KG1 (cell line): Measurements from ENCODE around the gene ITGAV.

Source experiments
- DNase-seq: peaks from one replicate; lab custom pipeline; 2025; lab: John Stamatoyannopoulos, UW

ITGAV gene

DNA sequence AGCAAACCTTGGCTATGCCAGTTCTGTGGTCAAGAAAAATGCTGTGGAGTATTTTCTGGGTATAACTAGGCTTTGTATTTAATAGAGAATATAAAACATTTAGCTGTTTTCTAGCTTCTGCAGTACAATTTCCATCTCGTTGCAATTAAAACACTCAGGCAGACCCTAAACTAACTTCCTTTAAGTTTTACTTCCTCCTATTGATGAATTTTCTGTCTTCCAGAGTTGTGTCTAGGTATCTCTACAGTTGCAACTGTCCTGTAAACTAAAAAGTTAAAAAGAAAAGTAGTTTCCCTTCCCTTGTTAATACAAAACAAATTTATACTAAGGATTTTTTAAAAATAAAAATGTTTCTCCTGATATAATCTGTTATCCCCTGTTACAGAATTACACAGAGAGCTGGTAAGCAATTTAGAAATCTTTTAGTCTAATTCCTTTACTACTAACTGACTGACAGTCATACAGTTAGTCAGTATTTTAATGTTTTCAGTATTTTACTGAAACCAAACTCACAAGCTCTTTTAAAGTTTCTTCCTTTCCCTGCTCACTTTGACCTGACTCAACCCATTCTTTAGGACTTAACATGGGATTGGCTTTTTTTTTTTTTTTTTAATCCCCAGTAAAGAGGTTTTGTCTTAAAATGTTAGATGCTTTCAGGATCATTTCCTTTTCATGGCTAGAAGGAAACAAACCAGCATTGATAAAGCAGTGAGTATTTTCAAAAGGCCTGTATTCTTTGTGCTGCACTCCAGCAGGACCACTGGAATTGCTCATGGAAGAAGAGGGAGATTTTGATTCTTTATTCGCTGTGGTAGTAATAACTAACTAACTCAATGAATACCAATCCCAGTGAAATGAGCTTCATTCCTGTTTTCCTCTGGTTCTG, 22.9 kb downstream of the ITGAV start:
- DNase-seq = no peak

DNA sequence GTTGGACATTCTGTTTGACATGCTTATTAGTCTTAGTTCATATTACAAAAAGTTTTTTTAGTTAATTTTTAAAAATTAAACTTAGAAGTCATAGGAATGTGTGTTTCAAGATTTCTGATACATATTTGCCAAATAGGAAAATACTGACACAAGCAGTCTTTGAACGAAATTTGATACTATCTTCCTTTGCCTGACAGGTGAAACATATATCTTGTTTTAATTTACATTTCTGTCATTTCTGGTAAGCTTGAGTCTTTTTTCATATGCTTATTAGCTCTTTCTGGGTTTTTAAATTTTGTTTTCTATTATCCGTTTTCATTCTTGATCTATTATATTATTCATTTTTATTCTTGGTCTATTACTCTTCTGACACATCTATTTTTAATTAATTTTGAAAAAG, 24.5 kb downstream of the ITGAV start:
- no peak for DNase-seq

DNA sequence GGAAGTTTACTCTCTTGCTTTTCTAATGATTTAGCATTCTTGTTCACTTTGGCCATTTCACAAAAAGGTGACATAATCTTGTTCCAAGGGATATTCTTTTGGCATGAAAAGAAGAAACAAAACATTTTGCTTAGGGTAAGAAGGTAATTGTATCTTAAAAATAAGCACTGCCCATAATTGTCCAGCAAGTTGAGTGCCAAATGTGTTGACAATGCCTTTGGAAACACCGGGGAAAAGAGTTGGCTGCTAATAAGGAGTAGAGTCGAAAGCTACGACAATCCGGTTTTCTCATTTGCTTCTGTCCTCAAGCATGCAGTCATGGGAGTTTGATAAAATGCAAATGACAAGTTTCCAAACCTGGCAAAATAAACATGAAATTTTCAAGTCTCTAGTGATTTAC, 27.3 kb downstream of the ITGAV start:
- no peak for DNase-seq

DNA sequence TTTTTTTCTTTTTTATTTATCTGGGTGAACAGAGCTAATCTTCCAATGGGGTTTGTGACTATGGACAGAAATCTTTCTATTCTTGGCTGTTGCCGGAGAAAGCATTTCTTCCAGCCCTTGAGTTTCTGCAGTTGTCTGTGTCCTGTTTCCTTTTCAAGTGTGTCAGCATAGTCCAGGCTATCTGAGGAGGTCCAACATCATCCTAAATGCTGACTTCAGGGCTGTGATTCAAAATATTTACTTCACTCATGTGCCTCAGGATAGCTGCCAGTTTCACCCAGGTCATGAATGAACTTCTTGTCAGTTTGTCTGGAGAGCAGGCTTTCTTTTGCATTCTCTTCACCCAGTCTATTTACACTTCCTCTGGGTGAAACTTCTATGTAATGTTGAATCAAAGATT, 27.9 kb downstream of the ITGAV start:
- DNase-seq = no peak

DNA sequence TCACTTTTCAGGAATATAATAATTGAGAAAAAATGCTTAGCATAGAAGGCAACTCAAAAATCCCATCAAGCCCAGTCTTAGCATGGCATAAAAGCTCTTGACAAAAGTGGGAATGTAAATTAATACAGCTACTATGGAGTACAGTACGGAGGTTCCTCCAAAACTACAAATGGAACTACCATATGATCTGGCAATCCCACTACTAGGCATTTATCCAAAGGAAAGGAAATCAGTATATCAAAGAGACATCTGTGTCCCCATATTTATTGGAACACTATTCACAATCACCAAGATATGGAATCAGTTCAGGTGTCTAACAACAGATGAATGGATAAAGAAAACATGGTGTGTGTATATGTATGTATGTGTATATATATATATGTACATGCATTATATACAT, 28.8 kb downstream of the ITGAV start:
- no peak for DNase-seq

DNA sequence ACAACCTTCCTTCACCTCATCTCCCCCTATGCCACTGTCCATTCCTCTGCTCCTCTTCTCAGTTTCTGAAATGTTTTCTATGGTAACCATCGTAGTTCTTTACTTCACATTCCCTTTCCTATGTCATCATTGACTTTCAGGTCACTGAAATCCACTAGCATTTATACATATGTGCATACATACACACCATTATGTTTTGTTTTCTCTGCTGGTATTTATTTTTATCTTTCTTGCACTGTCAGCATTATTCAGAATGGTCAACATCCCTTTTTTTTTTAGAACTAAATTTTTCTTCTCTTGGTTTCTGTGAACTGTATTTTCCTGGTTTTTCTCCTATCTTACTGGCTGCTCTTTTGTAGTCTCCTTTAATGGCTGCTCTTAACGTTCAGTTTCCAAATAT, 33.2 kb downstream of the ITGAV start:
- no peak for DNase-seq

DNA sequence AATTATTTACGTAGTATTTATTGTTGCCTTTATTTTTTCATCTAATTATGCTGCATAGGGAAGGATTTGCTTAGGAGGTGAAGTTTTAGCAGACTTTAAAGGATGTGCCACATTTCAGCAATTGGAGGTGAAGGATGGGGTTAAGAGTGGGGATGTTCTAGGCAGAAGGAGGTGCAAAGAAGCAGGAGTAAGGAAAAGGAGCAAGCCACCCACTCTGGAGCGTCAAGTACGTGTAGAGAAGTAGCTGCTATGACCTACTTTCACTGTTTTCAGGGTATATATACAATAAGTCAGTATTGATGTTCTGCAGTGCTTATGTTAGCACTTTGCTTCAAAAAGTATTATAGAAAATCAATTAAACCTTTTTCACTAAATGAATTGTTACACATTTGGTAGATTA, 34.4 kb downstream of the ITGAV start:
- DNase-seq = no peak

DNA sequence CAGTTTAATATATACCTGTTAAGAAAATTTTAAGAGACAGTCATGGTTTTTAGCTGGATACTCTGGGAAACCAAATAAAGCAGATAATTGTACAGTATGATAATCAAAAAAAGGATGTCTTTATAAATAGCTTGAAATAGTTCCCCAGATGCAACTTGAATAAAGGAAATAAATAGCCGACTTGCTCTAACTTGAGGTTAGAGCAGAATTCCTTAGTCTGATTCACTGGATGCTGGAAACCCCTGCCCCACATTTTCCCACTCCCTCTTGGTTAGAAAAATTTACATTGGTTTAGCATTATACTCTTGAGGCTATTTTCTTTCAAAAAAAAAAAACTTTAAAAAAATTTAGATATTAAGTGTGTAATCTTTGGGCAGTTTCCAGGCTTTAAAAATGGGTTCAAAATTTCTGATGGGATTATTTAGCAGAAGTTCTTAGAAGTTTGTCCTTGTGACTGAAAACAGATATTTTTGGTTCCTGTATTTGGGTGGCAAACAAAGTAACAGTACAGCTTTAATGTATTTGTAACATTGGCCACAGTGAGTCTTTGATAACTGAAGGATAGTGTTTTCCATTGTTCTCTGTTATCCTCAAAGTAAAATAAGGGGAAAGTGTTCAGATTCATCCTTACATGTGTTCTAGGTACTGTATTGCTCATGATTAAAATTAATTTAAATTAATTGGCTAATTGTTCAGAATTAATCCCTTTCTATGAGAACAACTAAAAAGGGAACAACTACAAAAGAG, 39.6 kb downstream of the ITGAV start:
- no peak for DNase-seq

DNA sequence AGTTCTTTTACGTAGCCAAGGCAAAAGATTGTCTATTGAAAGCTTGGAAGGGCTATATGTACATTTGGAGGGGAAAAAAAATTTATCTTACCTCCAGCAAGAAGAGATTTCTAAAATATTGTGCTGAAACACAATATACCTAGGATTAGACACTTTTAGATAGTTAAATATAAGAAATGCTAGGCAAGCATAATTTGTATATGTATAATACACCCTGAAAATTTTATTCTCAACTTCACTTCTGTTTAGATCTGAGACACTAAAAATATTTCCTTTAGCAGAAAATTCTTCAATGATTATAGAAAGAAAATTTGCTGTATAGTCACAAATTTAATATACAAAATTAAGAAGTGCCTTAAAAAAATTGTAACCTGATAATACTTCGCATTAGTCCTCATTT, 42.6 kb downstream of the ITGAV start:
- DNase-seq = no peak

DNA sequence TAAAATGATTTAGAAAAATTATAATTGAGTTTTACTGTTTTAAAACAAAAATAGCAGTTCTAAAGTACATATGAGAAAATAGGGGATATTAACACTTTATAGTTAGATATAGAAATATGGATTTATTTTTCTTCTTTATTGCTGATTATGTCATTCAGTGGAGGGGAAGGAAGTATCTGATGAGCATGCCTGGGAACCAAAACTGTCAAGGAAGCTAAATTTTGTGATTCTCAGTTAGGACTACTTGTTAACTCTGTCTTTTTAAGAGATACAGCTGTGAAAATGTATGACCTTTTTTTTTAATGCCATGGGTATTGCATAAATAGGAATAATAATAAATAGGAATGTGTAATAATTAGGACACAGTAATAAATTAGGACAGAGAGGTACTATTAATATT, 44.8 kb downstream of the ITGAV start:
- no peak for DNase-seq

DNA sequence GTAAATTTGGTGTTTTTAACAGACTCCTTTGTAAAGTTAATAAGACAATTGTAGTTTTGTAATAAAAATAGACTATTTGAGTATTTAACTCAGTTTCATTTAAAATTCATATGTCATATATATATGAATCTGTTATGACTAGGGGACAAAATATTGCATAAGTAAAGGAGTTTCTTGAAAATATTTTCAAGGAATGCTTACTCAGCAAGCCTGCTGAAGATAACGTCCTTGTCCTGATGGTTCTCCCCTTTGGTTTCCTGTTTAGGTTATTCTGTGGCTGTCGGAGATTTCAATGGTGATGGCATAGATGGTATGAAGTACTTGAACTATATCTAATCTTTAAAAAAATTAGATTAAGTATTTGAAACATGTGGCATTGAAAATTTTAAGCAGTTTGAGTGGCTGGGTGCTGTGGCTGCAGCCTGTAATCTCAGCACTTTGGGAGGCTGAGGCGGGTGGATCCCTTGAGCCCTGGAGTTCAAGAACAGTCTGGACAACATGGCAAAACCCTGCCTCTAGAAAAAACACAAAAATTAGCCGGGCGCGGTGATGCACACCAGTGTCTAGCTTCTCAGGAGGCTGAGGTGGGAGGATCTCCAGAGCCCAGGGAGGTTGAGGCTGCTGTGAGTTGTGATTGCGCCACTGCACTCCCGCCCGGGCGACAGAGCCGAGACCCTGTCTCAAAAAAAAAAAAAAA, 47.1 kb downstream of the ITGAV start:
- DNase-seq = no peak

DNA sequence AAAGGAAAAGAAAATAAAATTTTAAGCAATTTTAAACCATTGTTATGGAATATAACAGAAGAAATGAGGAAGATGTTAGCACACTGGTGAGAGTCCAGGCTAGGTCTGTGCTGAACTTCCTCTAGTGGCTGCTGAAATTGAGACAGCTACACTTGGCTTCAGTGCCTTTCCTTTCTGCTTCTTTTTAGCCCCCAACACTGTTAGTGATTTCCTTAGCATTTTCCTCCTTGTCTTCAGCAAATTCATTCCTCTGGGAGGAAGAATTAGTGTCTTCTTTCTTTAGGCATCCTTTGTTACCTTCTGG, 47.6 kb downstream of the ITGAV start:
- no peak for DNase-seq

DNA sequence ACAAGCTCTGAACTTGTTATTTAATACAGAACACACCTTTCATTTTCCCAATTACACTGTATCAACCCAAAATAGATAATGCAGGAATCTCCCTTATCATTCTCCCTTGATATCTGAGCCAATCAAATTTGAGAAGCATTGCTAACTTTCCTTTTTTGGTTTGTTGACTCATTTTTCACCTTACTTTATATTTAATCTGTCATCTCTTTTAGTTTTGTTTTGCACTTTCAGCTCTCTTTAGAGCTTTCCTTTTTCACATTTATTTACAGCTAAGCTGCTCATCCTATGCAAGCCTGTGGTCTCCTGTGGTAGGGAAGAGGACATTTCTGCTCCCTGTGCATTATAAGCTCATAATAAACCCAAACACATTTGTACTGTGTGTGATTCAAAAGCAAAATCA, 50.1 kb downstream of the ITGAV start:
- no peak for DNase-seq

DNA sequence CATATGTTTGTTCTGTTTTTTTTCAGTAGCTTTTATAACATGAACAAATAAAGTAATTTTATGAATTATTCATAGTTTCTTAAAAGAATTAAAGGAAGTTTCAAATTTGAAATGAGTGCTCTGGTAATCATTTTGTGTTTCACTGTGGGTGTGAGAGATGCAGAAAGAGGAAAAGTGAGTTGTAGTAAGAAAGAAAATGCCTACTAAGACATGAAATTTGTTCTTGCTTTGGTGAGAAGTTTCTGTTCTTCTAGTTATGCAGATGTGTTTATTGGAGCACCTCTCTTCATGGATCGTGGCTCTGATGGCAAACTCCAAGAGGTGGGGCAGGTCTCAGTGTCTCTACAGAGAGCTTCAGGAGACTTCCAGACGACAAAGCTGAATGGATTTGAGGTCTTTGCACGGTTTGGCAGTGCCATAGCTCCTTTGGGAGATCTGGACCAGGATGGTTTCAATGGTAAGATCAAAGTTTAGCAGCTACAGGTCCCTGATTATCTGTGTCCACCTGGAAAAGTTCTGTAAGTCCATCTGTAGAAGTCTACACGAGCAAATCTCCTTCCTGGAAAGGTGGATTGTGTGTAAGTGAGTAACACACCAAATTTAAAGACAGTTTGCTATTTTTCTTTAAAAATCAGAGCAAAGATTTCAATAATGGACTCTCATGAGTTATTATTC, 51.4 kb downstream of the ITGAV start:
- DNase-seq = no peak

DNA sequence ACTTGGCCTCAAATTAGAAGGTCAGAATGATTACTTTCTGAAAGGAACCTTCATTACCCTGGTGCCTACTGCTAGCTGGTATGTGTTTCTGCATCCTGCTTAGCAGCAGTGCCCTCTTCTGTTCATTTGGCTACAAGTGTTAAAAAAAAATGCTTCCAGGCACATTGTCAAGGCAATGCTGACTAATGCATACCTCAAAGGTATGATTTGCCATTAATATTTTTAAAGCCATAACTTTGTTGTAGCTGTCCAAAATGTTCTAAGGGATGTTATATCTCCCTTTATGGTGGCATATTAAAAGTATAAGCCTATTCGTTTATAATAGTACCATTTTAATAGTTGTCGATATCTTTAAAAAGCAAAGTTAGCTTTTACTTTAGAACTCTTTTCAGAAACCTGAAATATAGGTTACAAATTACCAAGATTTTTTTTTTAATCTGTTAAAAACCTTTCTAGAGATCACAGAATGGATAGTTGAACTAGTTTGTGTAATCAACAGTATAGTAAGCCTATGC, 52.0 kb downstream of the ITGAV start:
- peak; percentile 36 for DNase-seq

DNA sequence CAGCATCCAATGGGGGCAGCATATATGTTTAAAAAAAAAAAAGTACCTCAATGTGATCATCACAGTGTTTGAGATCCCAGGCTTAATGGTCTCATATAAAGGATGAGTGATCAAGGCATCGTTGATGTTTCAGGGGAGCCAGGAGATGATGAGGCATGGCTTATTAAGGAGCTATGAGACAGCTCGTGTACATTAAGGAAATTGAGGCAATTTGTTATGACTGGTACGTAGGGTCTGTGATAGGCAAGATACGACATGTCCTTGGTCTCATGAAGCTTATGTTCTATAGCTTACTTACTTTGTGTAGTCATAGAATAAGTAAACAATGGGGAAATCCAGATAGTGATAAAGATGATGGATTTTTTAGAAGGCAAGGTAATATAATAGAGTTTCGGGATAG, 54.9 kb downstream of the ITGAV start:
- DNase-seq = no peak

DNA sequence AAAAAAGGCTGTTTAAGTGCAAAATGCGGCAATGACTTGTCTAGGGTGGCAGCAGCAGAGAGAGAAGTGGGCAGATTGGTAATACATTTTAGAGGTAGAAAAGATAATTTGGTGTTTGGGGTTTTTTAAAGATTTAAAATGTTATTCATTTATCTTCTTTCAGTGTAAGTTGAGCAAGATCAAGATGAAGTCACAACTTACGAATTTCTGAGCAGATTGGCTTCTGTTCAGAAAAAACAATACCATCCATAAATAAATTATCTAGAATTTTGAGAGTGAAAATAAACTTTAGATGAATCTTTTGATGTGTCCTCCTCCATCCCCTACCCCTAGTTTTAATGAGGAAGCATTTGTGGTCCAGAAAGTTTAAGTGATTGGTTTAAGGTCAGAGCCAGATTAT, 56.1 kb downstream of the ITGAV start:
- DNase-seq = no peak

DNA sequence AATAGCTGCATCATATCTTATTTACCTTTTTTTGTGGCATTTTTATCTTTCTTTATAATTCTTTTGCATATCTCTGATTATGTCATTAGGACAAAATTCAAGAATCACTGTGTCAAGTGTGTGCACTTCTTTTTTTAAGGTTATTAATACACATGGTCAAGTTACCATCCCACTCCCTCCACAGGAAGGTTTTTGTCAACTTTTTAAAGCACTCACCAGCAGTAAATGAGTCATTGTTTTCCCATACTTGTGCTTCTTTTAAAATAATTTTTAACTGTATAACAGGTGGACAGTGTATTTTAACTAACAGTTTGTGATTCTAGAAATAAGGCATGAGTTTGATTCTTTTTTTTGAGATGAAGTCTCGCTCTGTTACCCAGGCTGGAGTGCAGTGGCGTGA, 58.3 kb downstream of the ITGAV start:
- no peak for DNase-seq

DNA sequence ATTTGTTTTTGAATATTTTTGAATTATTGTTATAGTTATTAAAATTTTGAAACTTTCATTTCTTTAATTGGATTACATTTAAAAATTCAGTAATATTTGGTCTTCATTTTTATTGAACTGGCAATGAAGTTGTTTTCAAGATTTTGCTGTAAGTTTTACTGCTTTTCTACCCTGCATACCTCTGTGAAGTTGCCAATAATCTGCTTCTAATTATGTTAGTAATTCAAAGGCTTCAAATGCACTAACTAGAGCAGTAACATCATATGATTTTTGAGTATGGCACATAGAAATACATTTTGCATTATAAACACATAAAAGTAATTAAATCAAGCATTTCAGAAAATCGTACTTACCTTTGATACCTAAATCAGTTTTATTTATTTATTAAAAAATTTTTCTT, 63.7 kb downstream of the ITGAV start:
- no peak for DNase-seq

DNA sequence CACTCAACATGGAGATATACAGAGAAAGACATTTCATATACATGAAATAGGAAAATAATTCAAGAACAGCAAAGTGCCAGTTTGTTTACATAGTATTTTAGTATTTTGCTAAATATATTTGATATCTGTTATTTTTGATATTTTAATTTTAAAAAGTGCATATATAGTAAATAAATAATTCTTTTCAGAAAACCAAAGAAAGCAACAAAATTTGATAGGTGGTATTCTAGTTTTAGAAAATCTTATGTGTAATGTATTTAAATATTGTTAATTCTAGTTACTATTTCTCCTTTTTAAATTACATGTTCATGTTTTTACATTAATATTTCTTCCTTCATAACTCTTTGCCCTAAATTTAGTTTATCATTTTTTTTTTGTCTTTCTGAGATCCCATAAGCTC, 69.5 kb downstream of the ITGAV start:
- DNase-seq = no peak

DNA sequence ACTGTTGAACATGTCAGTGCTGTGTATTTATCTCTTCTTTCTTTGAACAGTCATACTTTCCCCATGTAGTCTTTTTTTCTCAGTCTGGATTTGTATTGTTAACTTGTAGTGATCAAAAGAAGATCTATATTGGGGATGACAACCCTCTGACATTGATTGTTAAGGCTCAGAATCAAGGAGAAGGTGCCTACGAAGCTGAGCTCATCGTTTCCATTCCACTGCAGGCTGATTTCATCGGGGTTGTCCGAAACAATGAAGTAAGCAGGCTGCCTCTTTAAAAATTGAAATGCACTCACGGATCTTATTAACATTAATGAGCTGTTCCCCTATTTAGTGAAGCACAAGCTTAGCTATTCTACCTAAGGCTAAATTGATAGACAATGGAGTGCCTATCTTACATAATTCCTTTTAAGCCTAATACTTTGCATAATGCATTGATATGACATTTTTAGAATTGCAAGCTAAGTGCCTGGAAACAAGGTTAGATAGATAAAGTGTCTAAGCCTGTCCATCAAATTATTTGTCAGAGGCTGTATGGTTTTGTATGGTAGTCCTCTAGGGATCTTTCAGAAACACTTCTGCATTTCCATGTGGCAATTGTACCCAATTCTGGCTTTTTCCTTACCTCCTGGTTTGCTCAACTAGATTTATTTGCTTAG, 74.7 kb downstream of the ITGAV start:
- no peak for DNase-seq

DNA sequence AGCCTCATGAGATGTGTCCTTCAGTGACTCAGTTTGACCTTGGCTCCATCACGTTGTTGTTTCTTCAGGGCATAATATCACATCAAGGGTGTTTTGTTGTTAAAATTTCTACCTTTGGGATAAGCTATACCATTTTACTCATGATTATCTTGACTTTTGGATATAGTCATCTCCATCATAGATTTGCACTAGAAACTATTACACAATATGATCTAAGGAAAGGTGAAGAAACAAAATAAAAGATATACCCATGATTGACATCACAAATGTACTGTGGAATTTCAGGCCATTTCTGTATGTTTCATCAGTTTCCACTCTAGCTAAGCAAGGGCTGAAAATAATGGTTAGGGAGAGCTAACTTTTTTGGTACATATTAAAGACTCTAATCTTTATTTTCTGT, 79.3 kb downstream of the ITGAV start:
- DNase-seq = no peak
